ENCODE results near the gene ZNF516.

ZNF516 gene

GRCh38 chr18:76356666-76357065, 138.4 kb downstream of the ZNF516 start:
- Histone ChIP-seq H3K36me3 (replicated peaks in 1 of 2; ENCODE audit: control insufficient read depth in 2 of 2, insufficient read depth in 2 of 2, low read length in 2 of 2) (peaks cover 26 to 68% of the 10 kb centered on the region in 2 donors), H2BK15ac (ENCODE audit: low read length) (no peak overlapping the region)

GRCh38 chr18:76354348-76354747, 140.7 kb downstream of the ZNF516 start:
- H2BK15ac ChIP-seq (ENCODE audit: low read length): no peak overlapping the region
- no peak overlapping the region for H3K23ac ChIP-seq (ENCODE audit: low read depth, low read length, poor library complexity)
- no peak overlapping the region for H4K91ac ChIP-seq (ENCODE audit: low read depth, low read length, poor library complexity)
- WGBS, 2 donors (ENCODE audit: extremely low coverage in 2 of 2, insufficient read length in 2 of 2, insufficient replicate concordance in 1 of 2): no CpG with 5 or more reads among the region's 1 CpG
- no peak overlapping the region for H2BK12ac ChIP-seq (ENCODE audit: low read length)
- no peak overlapping the region for H2AK5ac ChIP-seq (ENCODE audit: low read depth, low read length)
- H2BK5ac ChIP-seq (ENCODE audit: low read length): no peak overlapping the region
- H3K27me3 ChIP-seq (ENCODE audit: control insufficient read depth in 3 of 3, insufficient read depth in 3 of 3, low read depth in 1 of 3, low read length in 3 of 3): no peaks in the 10 kb centered on the region
- H3K4me3 ChIP-seq (ENCODE audit: low read length in 2 of 2): no peak overlapping the region
- no peak overlapping the region for H3K27ac ChIP-seq (replicated peaks; ENCODE audit: low read length)
- peaks cover 5 to 17% of the 10 kb centered on the region in 2 donors for H3K9me3 ChIP-seq (replicated peaks in 1 of 2; ENCODE audit: control insufficient read depth in 2 of 2, insufficient read depth in 1 of 2, low read depth in 1 of 2, low read length in 2 of 2)
- no peak overlapping the region for H4K8ac ChIP-seq (ENCODE audit: low read depth, low read length)
- no peak overlapping the region for H2BK120ac ChIP-seq (ENCODE audit: low read depth, low read length)
- H3K14ac ChIP-seq (ENCODE audit: low read length): no peak overlapping the region
- no peak overlapping the region for H3K4ac ChIP-seq (ENCODE audit: low read length)
- no peak overlapping the region for H3K18ac ChIP-seq (ENCODE audit: low read length)
- no peaks in the 10 kb centered on the region for H3K79me1 ChIP-seq (ENCODE audit: low read depth, low read length)
- peaks cover 0 to 5% of the 10 kb centered on the region in 2 donors for H3K4me1 ChIP-seq (ENCODE audit: control insufficient read depth in 2 of 2, insufficient read depth in 1 of 2, low read depth in 1 of 2, low read length in 2 of 2)
- no peak overlapping the region for H2AFZ ChIP-seq (ENCODE audit: low read length)
- H3K9ac ChIP-seq (ENCODE audit: low read depth, low read length, poor library complexity): no peak overlapping the region
- DNase-seq (ENCODE audit: low spot score): no peak
- H3K4me2 ChIP-seq (ENCODE audit: insufficient read depth, low read length, poor library complexity, severe bottlenecking): no peak overlapping the region
- H3K36me3 ChIP-seq (replicated peaks in 1 of 2; ENCODE audit: control insufficient read depth in 2 of 2, insufficient read depth in 2 of 2, low read length in 2 of 2): peaks cover 19 to 46% of the 10 kb centered on the region in 2 donors

More at GRCh38 chr18:76356666-76357065, 138.4 kb downstream of the ZNF516 start:
- no peak overlapping the region for H3K4ac ChIP-seq (ENCODE audit: low read length)
- H2BK12ac ChIP-seq (ENCODE audit: low read length): no peak overlapping the region
- no peak overlapping the region for H3K23ac ChIP-seq (ENCODE audit: low read depth, low read length, poor library complexity)
- H3K18ac ChIP-seq (ENCODE audit: low read length): no peak overlapping the region
- peaks cover 0 to 3% of the 10 kb centered on the region in 2 donors for H3K4me1 ChIP-seq (ENCODE audit: control insufficient read depth in 2 of 2, insufficient read depth in 1 of 2, low read depth in 1 of 2, low read length in 2 of 2)
- no peak overlapping the region for H4K8ac ChIP-seq (ENCODE audit: low read depth, low read length)
- no peak overlapping the region for H3K14ac ChIP-seq (ENCODE audit: low read length)
- no peaks in the 10 kb centered on the region for H3K27me3 ChIP-seq (ENCODE audit: control insufficient read depth in 3 of 3, insufficient read depth in 3 of 3, low read depth in 1 of 3, low read length in 3 of 3)
- H3K4me2 ChIP-seq (ENCODE audit: insufficient read depth, low read length, poor library complexity, severe bottlenecking): no peak overlapping the region
- H3K79me1 ChIP-seq (ENCODE audit: low read depth, low read length): no peaks in the 10 kb centered on the region
- no peak overlapping the region for H2AK5ac ChIP-seq (ENCODE audit: low read depth, low read length)
- no peak overlapping the region for H3K4me3 ChIP-seq (ENCODE audit: low read length in 2 of 2)
- no peak overlapping the region for H2BK5ac ChIP-seq (ENCODE audit: low read length)
- DNase-seq (ENCODE audit: low spot score): no peak
- no peak overlapping the region for H3K27ac ChIP-seq (replicated peaks; ENCODE audit: low read length)
- H4K91ac ChIP-seq (ENCODE audit: low read depth, low read length, poor library complexity): no peak overlapping the region
- H3K9ac ChIP-seq (ENCODE audit: low read depth, low read length, poor library complexity): no peak overlapping the region
- WGBS, 2 donors (ENCODE audit: extremely low coverage in 2 of 2, insufficient read length in 2 of 2, insufficient replicate concordance in 1 of 2): no CpG with 5 or more reads among the region's 10 CpGs
- no peak overlapping the region for H2AFZ ChIP-seq (ENCODE audit: low read length)
- H2BK120ac ChIP-seq (ENCODE audit: low read depth, low read length): no peak overlapping the region
- peaks cover 5 to 17% of the 10 kb centered on the region in 2 donors for H3K9me3 ChIP-seq (replicated peaks in 1 of 2; ENCODE audit: control insufficient read depth in 2 of 2, insufficient read depth in 1 of 2, low read depth in 1 of 2, low read length in 2 of 2)

GRCh38 chr18:76353500-76353899, 141.5 kb downstream of the ZNF516 start:
- Histone ChIP-seq H3K36me3 (replicated peaks in 1 of 2; ENCODE audit: control insufficient read depth in 2 of 2, insufficient read depth in 2 of 2, low read length in 2 of 2) (peaks cover 14 to 38% of the 10 kb centered on the region in 2 donors), H3K18ac (ENCODE audit: low read length) (no peak overlapping the region), H2BK12ac (ENCODE audit: low read length) (no peak overlapping the region), H2AK5ac (ENCODE audit: low read depth, low read length) (no peak overlapping the region), H3K4me3 (ENCODE audit: low read length in 2 of 2) (no peak overlapping the region), H3K23ac (ENCODE audit: low read depth, low read length, poor library complexity) (no peak overlapping the region), H3K4me1 (ENCODE audit: control insufficient read depth in 2 of 2, insufficient read depth in 1 of 2, low read depth in 1 of 2, low read length in 2 of 2) (peaks cover 3 to 11% of the 10 kb centered on the region in 2 donors), H3K79me1 (ENCODE audit: low read depth, low read length) (no peaks in the 10 kb centered on the region), H4K91ac (ENCODE audit: low read depth, low read length, poor library complexity) (no peak overlapping the region), H2AFZ (ENCODE audit: low read length) (no peak overlapping the region), H3K14ac (ENCODE audit: low read length) (no peak overlapping the region), H3K9ac (ENCODE audit: low read depth, low read length, poor library complexity) (no peak overlapping the region), H3K27me3 (ENCODE audit: control insufficient read depth in 3 of 3, insufficient read depth in 3 of 3, low read depth in 1 of 3, low read length in 3 of 3) (no peaks in the 10 kb centered on the region), H2BK15ac (ENCODE audit: low read length) (no peak overlapping the region), H3K27ac (replicated peaks; ENCODE audit: low read length) (no peak overlapping the region), H3K9me3 (replicated peaks in 1 of 2; ENCODE audit: control insufficient read depth in 2 of 2, insufficient read depth in 1 of 2, low read depth in 1 of 2, low read length in 2 of 2) (peaks cover 5 to 17% of the 10 kb centered on the region in 2 donors), H2BK120ac (ENCODE audit: low read depth, low read length) (no peak overlapping the region), H2BK5ac (ENCODE audit: low read length) (no peak overlapping the region), H3K4me2 (ENCODE audit: insufficient read depth, low read length, poor library complexity, severe bottlenecking) (no peak overlapping the region), H3K4ac (ENCODE audit: low read length) (no peak overlapping the region), H4K8ac (ENCODE audit: low read depth, low read length) (no peak overlapping the region)
- WGBS, 2 donors (ENCODE audit: extremely low coverage in 2 of 2, insufficient read length in 2 of 2, insufficient replicate concordance in 1 of 2): no CpG with 5 or more reads among the region's 3 CpGs
- no peak for DNase-seq (ENCODE audit: low spot score)

DNA sequence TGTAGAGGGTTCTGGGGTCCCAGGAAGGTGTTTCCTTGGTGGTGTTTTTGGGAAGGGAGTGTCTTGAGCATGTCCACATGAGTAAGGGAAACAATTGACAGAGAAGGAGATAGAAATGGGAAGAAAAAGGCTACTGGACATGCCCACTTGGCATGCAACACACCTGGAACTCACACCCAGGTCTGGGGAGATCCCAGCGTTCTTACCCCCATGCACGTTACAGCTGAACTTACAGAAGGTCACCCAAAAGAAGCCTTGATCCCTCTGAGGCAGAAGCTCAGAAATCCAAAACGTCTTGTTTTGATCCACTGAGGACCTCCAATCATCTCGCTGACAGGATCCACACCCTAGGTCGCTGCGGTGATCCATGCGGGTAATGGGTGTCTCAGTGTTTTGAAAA, 142.0 kb downstream of the ZNF516 start:
- Histone ChIP-seq H3K14ac (ENCODE audit: low read length) (no peak overlapping the region), H3K23ac (ENCODE audit: low read depth, low read length, poor library complexity) (no peak overlapping the region)
- no peak for DNase-seq (ENCODE audit: low spot score)

More for the DNA sequence above, 142.0 kb downstream of the ZNF516 start:
- H2BK15ac ChIP-seq (ENCODE audit: low read length): no peak overlapping the region
- no CpG with 5 or more reads among the region's 7 CpGs for WGBS, 2 donors (ENCODE audit: extremely low coverage in 2 of 2, insufficient read length in 2 of 2, insufficient replicate concordance in 1 of 2)
- H2BK5ac ChIP-seq (ENCODE audit: low read length): no peak overlapping the region
- H3K9me3 ChIP-seq (replicated peaks in 1 of 2; ENCODE audit: control insufficient read depth in 2 of 2, insufficient read depth in 1 of 2, low read depth in 1 of 2, low read length in 2 of 2): peaks cover 5 to 17% of the 10 kb centered on the region in 2 donors
- no peak overlapping the region for H3K4ac ChIP-seq (ENCODE audit: low read length)
- no peak overlapping the region for H2AK5ac ChIP-seq (ENCODE audit: low read depth, low read length)
- H2AFZ ChIP-seq (ENCODE audit: low read length): no peak overlapping the region
- H4K8ac ChIP-seq (ENCODE audit: low read depth, low read length): no peak overlapping the region
- no peaks in the 10 kb centered on the region for H3K27me3 ChIP-seq (ENCODE audit: control insufficient read depth in 3 of 3, insufficient read depth in 3 of 3, low read depth in 1 of 3, low read length in 3 of 3)
- H3K36me3 ChIP-seq (replicated peaks in 1 of 2; ENCODE audit: control insufficient read depth in 2 of 2, insufficient read depth in 2 of 2, low read length in 2 of 2): peaks cover 14 to 33% of the 10 kb centered on the region in 2 donors
- H3K4me1 ChIP-seq (ENCODE audit: control insufficient read depth in 2 of 2, insufficient read depth in 1 of 2, low read depth in 1 of 2, low read length in 2 of 2): peaks cover 3 to 15% of the 10 kb centered on the region in 2 donors
- H3K18ac ChIP-seq (ENCODE audit: low read length): no peak overlapping the region
- no peak overlapping the region for H3K9ac ChIP-seq (ENCODE audit: low read depth, low read length, poor library complexity)
- H4K91ac ChIP-seq (ENCODE audit: low read depth, low read length, poor library complexity): no peak overlapping the region
- H2BK120ac ChIP-seq (ENCODE audit: low read depth, low read length): no peak overlapping the region
- no peak overlapping the region for H2BK12ac ChIP-seq (ENCODE audit: low read length)
- H3K4me3 ChIP-seq (ENCODE audit: low read length in 2 of 2): no peak overlapping the region
- no peak overlapping the region for H3K4me2 ChIP-seq (ENCODE audit: insufficient read depth, low read length, poor library complexity, severe bottlenecking)
- H3K79me1 ChIP-seq (ENCODE audit: low read depth, low read length): no peaks in the 10 kb centered on the region
- H3K27ac ChIP-seq (replicated peaks; ENCODE audit: low read length): no peak overlapping the region

Data from neuronal stem cell (in vitro differentiated cells).